B cell (primary cell): ENCODE measurements around the gene RIPPLY1. TPM values are rescaled to one million over a fixed set of nuclear protein-coding genes. Genes with fewer than 3 reads are reported as not detected.
"Not testable (repeated sequence)": the region's sequence is repeated elsewhere in the genome, so short reads cannot be mapped to it uniquely, and the experiment has no call there.

Source experiments
- ATAC-seq: fragments of 200-7000 bp; cut with Tn5 transposase; one replicate; pipeline ENCODE4 v1.10.0; 2021; ENCODE audit warnings: low read depth, mild to moderate bottlenecking, moderate number of reproducible peaks, moderate library complexity
- CTCF ChIA-PET: fragments of 350-600 bp; sonication (Branson Sonifier 250); formaldehyde crosslinking; loops from one replicate; lab custom pipeline; 2021; ENCODE audit warnings: antibody characterized with exemption, inconsistent platforms; lab: Charles Lee
- POLR2A ChIA-PET: fragments of 350-600 bp; sonication (Branson Sonifier 250); formaldehyde crosslinking; loops from one replicate; lab custom pipeline; 2021; ENCODE audit warnings: antibody characterized with exemption; lab: Charles Lee
- DNase-seq: peaks from one replicate; pipeline ENCODE4 v3.0.0; 2013
- H2AFZ ChIP-seq: 2 replicates; pipeline ENCODE4 v1.6.1; 2012; ENCODE audit warnings: mild to moderate bottlenecking, low read depth, low read length; ENCODE audit not compliant: insufficient read depth, poor library complexity, severe bottlenecking
- H3K27ac ChIP-seq, 2 donors: 1 replicate in 1 of 2; 2 replicates in 1 of 2; pipeline ENCODE4 v1.5.1; 2012 to 2013; ENCODE audit warnings: low read length in 2 of 2, mild to moderate bottlenecking in 2 of 2, moderate library complexity in 1 of 2
- H3K27me3 ChIP-seq, 4 experiments: fragments of 200-600 bp in 1 of 4; sonication (generic) in 1 of 4; replicated peaks in 1 of 4; 1 replicate in 2 of 4; 2 replicates in 2 of 4; pipeline versions ENCODE4 v1.6.1 to v1.7.0; 2013 to 2016; ENCODE audit warnings: low read length in 3 of 4, mild to moderate bottlenecking in 2 of 4, mixed read lengths in 1 of 4, moderate library complexity in 1 of 4; ENCODE audit not compliant: insufficient read depth in 4 of 4, control insufficient read depth in 3 of 4; ENCODE audit errors: control extremely low read depth in 1 of 4
- H3K36me3 ChIP-seq, 2 experiments: replicated peaks in 1 of 2; 1 replicate in 1 of 2; 2 replicates in 1 of 2; pipeline versions ENCODE4 v1.6.1 to v1.7.1; 2013; ENCODE audit warnings: low read length in 1 of 2; ENCODE audit not compliant: insufficient read depth in 2 of 2, control insufficient read depth in 1 of 2; ENCODE audit errors: control extremely low read depth in 1 of 2, extremely low read depth in 1 of 2
- H3K4me1 ChIP-seq, 2 donors: fragments of 200-600 bp in 1 of 2; sonication (generic) in 1 of 2; 1 replicate in 1 of 2; 2 replicates in 1 of 2; pipeline versions ENCODE4 v1.5.1 to v1.6.1; 2013 to 2017; ENCODE audit warnings: low read length in 2 of 2; ENCODE audit not compliant: control insufficient read depth in 2 of 2, insufficient read depth in 2 of 2
- H3K4me2 ChIP-seq: replicated peaks from 2 replicates; pipeline ENCODE3; 2012; ENCODE audit warnings: mild to moderate bottlenecking, low read depth, low read length; ENCODE audit not compliant: poor library complexity, severe bottlenecking
- H3K4me3 ChIP-seq, 5 experiments: fragments of 200-600 bp in 1 of 5; sonication (generic) in 1 of 5; 1 replicate in 3 of 5; 2 replicates in 2 of 5; pipeline versions ENCODE4 v1.5.1 to v1.7.0; 2011 to 2016; ENCODE audit warnings: low read length in 4 of 5, mild to moderate bottlenecking in 4 of 5, low read depth in 2 of 5, control low read depth in 1 of 5, moderate library complexity in 1 of 5; ENCODE audit not compliant: insufficient read depth in 1 of 5; ENCODE audit errors: control extremely low read depth in 1 of 5, extremely low read depth in 1 of 5
- H3K79me2 ChIP-seq: fragments of 200-600 bp; sonication (generic); one replicate; pipeline ENCODE4 v1.6.0; 2016; ENCODE audit warnings: low read length; ENCODE audit not compliant: control insufficient read depth, insufficient read depth
- H3K9ac ChIP-seq: fragments of 200-600 bp; sonication (generic); 2 replicates; pipeline ENCODE4 v1.6.1; 2017; ENCODE audit warnings: mild to moderate bottlenecking, low read length, moderate library complexity
- H3K9me3 ChIP-seq, 3 donors: one replicate each; pipeline versions ENCODE4 v1.6.1 to v1.7.1; 2013; ENCODE audit warnings: low read length in 2 of 3; ENCODE audit not compliant: control insufficient read depth in 2 of 3, insufficient read depth in 1 of 3; ENCODE audit errors: control extremely low read depth in 1 of 3
- H4K20me1 ChIP-seq: 2 replicates; pipeline ENCODE4 v1.6.0; 2012; ENCODE audit warnings: mild to moderate bottlenecking, low read length; ENCODE audit not compliant: insufficient read depth, control insufficient read depth, poor library complexity, severe bottlenecking
- H3K27ac Mint-ChIP-seq: one replicate; pipeline ENCODE4 v1.8.0; 2021; ENCODE audit warnings: mixed read lengths
- H3K27me3 Mint-ChIP-seq: one replicate; pipeline ENCODE4 v1.8.0; 2021; ENCODE audit warnings: mixed read lengths
- H3K4me1 Mint-ChIP-seq: one replicate; pipeline ENCODE4 v1.8.0; 2021; ENCODE audit warnings: mixed read lengths
- H3K4me3 Mint-ChIP-seq: one replicate; pipeline ENCODE4 v1.8.0; 2021; ENCODE audit warnings: mixed read lengths
- H3K9me3 Mint-ChIP-seq: one replicate; pipeline ENCODE4 v1.8.0; 2022; ENCODE audit warnings: mixed read lengths; ENCODE audit not compliant: insufficient read depth
- CTCF ChIP-seq: fragments of 200-600 bp; IDR thresholded peaks from one replicate; pipeline ENCODE4 v1.8.0; 2022; ENCODE audit warnings: antibody characterized with exemption, mild to moderate bottlenecking
- EZH2 ChIP-seq: IDR thresholded peaks from 2 replicates; pipeline ENCODE4 v1.6.1; 2012; ENCODE audit warnings: borderline replicate concordance, low read depth, mild to moderate bottlenecking, moderate library complexity, low read length; ENCODE audit not compliant: insufficient read depth, poor library complexity, severe bottlenecking
- WGBS: methylation state at CpG from one replicate; pipeline ENCODE4 v1.1.5; 2013; ENCODE audit warnings: missing lambda C conversion rate; ENCODE audit not compliant: insufficient coverage; 5-methylcytosine and 5-hydroxymethylcytosine counted together
- intact Hi-C: fragments of 100-400 bp; cut with micrococcal nuclease; formaldehyde crosslinking; loops from one replicate; pipeline ENCODE4 v1.10.0; 2022
- polyA plus RNA-seq: library from polyadenylated mRNA; depleted of rRNA; stranded (reverse); fragments of >200 nt; gene quantifications from 2 replicates; pipeline ENCODE4 v1.2.3, GENCODE V29; 2012
- total RNA-seq, 2 donors: library from RNA; stranded (reverse); fragments of 120-200 nt in 1 of 2; gene quantifications; 1 replicate in 1 of 2; 2 replicates in 1 of 2; pipeline versions ENCODE4 v1.2.3 to v1.2.4, GENCODE V29; 2013 to 2022

RIPPLY1 gene
- total and polyA plus RNA-seq, 2 donors (not counting 1 experiment from before 2014, with no cell fraction given): not detected

GRCh38 chrX:106875151-106875550, 28.0 kb downstream of the RIPPLY1 start:
- Histone ChIP-seq H3K27ac (no peak overlapping the region), H3K36me3 (no peaks in the 10 kb centered on the region), H3K9ac (no peak overlapping the region), H3K4me3 (no peak overlapping the region), H2AFZ (no peak overlapping the region), H3K9me3 (no peaks in the 10 kb centered on the region), H3K79me2 (no peaks in the 10 kb centered on the region), H3K27me3 (peaks cover 0 to 4% (median 0%) of the 10 kb centered on the region in 4 experiments), H3K4me2 (no peak overlapping the region), H4K20me1 (no peaks in the 10 kb centered on the region), H3K4me1 (no peaks in the 10 kb centered on the region)
- ChIA-PET CTCF (interaction anchor here (0.7 to 2.8 kb wide), 3 partner anchors 12 to 1019 kb away, joined by 3 to 16 read pairs (median 5); no protein-coding TSS in a partner anchor), POLR2A (no interaction called here)
- H3K4me3 Mint-ChIP-seq: no peak overlapping the region
- H3K27ac Mint-ChIP-seq: no peak overlapping the region
- H3K27me3 Mint-ChIP-seq: no peaks in the 10 kb centered on the region
- no CpG with 5 or more reads among the region's 1 CpG for WGBS
- ATAC-seq (no peak), DNase-seq (no peak)
- TF ChIP-seq EZH2: no peak
- no peak for TF ChIP-seq CTCF
- no peaks in the 10 kb centered on the region for H3K4me1 Mint-ChIP-seq
- H3K9me3 Mint-ChIP-seq: no peaks in the 10 kb centered on the region
- intact Hi-C loops: no loop called here

DNA sequence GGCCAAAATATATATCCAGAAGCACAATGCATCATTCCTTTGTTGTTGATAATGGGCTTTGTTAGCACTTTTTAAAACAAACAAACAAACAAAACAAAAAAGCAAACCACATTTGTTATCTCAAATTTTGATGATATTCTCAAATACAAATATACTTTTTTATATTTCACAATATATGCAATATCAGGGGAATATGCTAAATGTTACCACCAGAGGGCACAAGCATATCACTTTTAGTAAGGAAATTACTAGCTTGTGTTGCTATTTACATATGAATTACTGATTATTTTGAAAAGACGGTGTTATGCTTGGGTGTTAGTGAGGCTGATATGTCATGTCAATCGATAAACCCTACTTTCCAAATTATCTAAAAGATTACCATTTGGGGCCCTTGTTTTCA, 29.1 kb downstream of the RIPPLY1 start:
- Histone ChIP-seq H3K27ac (no peak overlapping the region), H3K36me3 (no peaks in the 10 kb centered on the region), H2AFZ (no peak overlapping the region), H3K4me2 (no peak overlapping the region), H3K9me3 (no peaks in the 10 kb centered on the region), H3K79me2 (no peaks in the 10 kb centered on the region), H4K20me1 (no peaks in the 10 kb centered on the region), H3K4me1 (no peaks in the 10 kb centered on the region), H3K27me3 (peaks cover 0 to under 1% (median 0%) of the 10 kb centered on the region in 4 experiments), H3K9ac (no peak overlapping the region), H3K4me3 (no peak overlapping the region)
- Mint-ChIP-seq H3K4me3 (no peak overlapping the region), H3K27me3 (no peaks in the 10 kb centered on the region), H3K9me3 (no peaks in the 10 kb centered on the region), H3K4me1 (no peaks in the 10 kb centered on the region), H3K27ac (no peak overlapping the region)
- DNase-seq (peak; percentile 23), ATAC-seq (no peak)
- intact Hi-C loops: loop anchor here (5.0 kb wide), 1 partner anchor 1018 kb away; no protein-coding TSS in a partner anchor
- POLR2A ChIA-PET: no interaction called here
- WGBS: no CpG with 5 or more reads among the region's 2 CpGs
- TF ChIP-seq CTCF: peak; percentile 67
- no peak for TF ChIP-seq EZH2
- CTCF ChIA-PET: interaction anchor here (0.6 to 2.8 kb wide), 7 partner anchors 19 to 1020 kb away, joined by 3 to 16 read pairs (median 5); partner anchors contain the start of gene NCBP2L

DNA sequence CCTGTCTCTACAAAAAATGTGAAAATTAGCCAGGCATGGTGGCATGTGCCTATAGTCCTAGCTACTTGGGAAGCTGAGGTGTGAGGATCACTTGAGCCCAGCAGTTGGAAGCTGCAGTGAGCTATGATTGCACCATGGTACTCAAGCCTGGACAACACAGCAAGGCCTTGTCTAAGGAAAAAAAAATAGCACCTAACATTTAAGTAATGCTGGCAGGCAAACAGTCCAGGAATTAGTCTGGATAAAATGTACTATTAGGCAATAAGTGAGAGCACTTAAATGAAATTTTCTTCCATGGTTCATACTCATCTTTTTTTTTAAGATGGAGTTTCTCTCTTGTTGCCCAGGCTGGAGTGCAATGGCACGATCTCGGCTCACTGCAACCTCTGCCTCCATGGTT, 30.3 kb downstream of the RIPPLY1 start:
- H4K20me1 ChIP-seq, H3K27ac ChIP-seq, ATAC-seq, POLR2A ChIA-PET, H3K9ac ChIP-seq, H3K4me3 ChIP-seq, H3K4me1 Mint-ChIP-seq, H3K27me3 Mint-ChIP-seq, H3K27ac Mint-ChIP-seq, H3K4me1 ChIP-seq, H2AFZ ChIP-seq, DNase-seq, H3K4me2 ChIP-seq, H3K36me3 ChIP-seq, H3K27me3 ChIP-seq, H3K9me3 ChIP-seq, H3K79me2 ChIP-seq, H3K9me3 Mint-ChIP-seq, H3K4me3 Mint-ChIP-seq: not testable (repeated sequence)
- no CpG with 5 or more reads among the region's 2 CpGs for WGBS
- intact Hi-C loops: loop anchor here (5.0 kb wide), 1 partner anchor 1020 kb away; no protein-coding TSS in a partner anchor
- CTCF ChIA-PET: interaction anchor here (2.8 kb wide), 1 partner anchor 1021 kb away, joined by 16 read pairs; no protein-coding TSS in a partner anchor
